Measurements from ENCODE around the gene IQGAP1. TPM values are rescaled to one million over a fixed set of nuclear protein-coding genes. Genes with fewer than 3 reads are reported as not detected.

The IQGAP1 gene
- total and polyA plus RNA-seq, 2 of the 13 experiments (the other 11 are each of a cell fraction or from before 2014, with no cell fraction given), result 29.5 to 37.9 TPM

- Histone ChIP-seq H2AFZ (ENCODE audit: low read length) (no peak overlapping the region), H3K27ac (ENCODE audit: extremely low read length, insufficient read depth, low read length) (no peak overlapping the region), H4K20me1 (ENCODE audit: insufficient read depth, low read length) (no peaks in the 10 kb centered on the region), H3K27me3 (ENCODE audit: control insufficient read depth in 1 of 2, insufficient read depth in 2 of 2, low read length in 2 of 2) (no peaks in the 10 kb centered on the region), H3K79me2 (ENCODE audit: insufficient read depth, low read length) (no peaks in the 10 kb centered on the region), H3K9me3 (ENCODE audit: low read length) (no peaks in the 10 kb centered on the region), H3K4me3 (replicated peaks in 1 of 3; ENCODE audit: insufficient read depth in 1 of 3, low read depth in 2 of 3, low read length in 3 of 3) (no peak overlapping the region), H3K36me3 (replicated peaks in 1 of 2; ENCODE audit: control insufficient read depth in 1 of 2, insufficient read depth in 2 of 2, low read length in 2 of 2) (peaks cover 0 to 13% of the 10 kb centered on the region in 2 experiments; a peak in 2 of 5 replicates), H3K4me2 (ENCODE audit: low read depth, low read length) (no peak overlapping the region), H3K9ac (ENCODE audit: insufficient read depth, low read depth, low read length) (no peak overlapping the region), H3K4me1 (ENCODE audit: insufficient read depth, low read length) (no peaks in the 10 kb centered on the region)
- TF ChIP-seq ZNF709 (CRISPR knock-in tag; IDR thresholded peaks at IDR 0.05) (no peak), PHF8 (CRISPR knock-in tag; IDR thresholded peaks at IDR 0.05) (no peak), THAP11 (CRISPR knock-in tag; IDR thresholded peaks at IDR 0.05) (no peak), ZSCAN9 (CRISPR knock-in tag; IDR thresholded peaks at IDR 0.05; ENCODE audit: borderline replicate concordance) (no peak), ZNF672 (CRISPR knock-in tag; IDR thresholded peaks at IDR 0.05) (no peak), HIVEP1 (CRISPR knock-in tag; IDR thresholded peaks at IDR 0.05) (no peak), ELF3 (CRISPR knock-in tag; IDR thresholded peaks at IDR 0.05) (no peak), NPAS2 (CRISPR knock-in tag; IDR thresholded peaks at IDR 0.05; ENCODE audit: borderline replicate concordance) (no peak), PHF21A (CRISPR knock-in tag; IDR thresholded peaks at IDR 0.05) (no peak), RFX5 (IDR thresholded peaks at IDR 0.05; ENCODE audit: low read depth, low read length) (no peak), ZNF747 (CRISPR knock-in tag; IDR thresholded peaks at IDR 0.05; ENCODE audit: borderline replicate concordance) (no peak), ZBTB1 (CRISPR knock-in tag; IDR thresholded peaks at IDR 0.05; ENCODE audit: borderline replicate concordance) (no peak), IKZF4 (CRISPR knock-in tag; IDR thresholded peaks at IDR 0.05; ENCODE audit: borderline replicate concordance, low read depth, not compliant biosample characterization) (no peak), SSRP1 (CRISPR knock-in tag; IDR thresholded peaks at IDR 0.05) (no peak), DMTF1 (CRISPR knock-in tag; IDR thresholded peaks at IDR 0.05) (no peak), NRL (CRISPR knock-in tag; IDR thresholded peaks at IDR 0.05; ENCODE audit: borderline replicate concordance) (no peak), CSRNP1 (CRISPR knock-in tag; IDR thresholded peaks at IDR 0.05) (no peak), ZNF431 (CRISPR knock-in tag; IDR thresholded peaks at IDR 0.05; ENCODE audit: borderline replicate concordance, low read depth) (no peak), ZFP37 (CRISPR knock-in tag; IDR thresholded peaks at IDR 0.05; ENCODE audit: borderline replicate concordance) (no peak)
- CTCF ChIA-PET (ENCODE audit: low intra/inter-chr PET ratio, low total read pairs), result no interaction called here
- POLR2A ChIA-PET, result no interaction called here
- WGBS (ENCODE audit: low lambda C conversion rate), result 95% methylated on average over 3 of the region's 3 CpGs
- ATAC-seq (no peak), FAIRE-seq (no peak), DNase-seq (ENCODE audit: low spot score) (no peak)
- in situ Hi-C loops (cut with HindIII; ENCODE audit: extremely low pct_ligation_motif_present, low pct_unique_long_range_greater_than_20kb), result no loop called here
- intact Hi-C loops (cut with micrococcal nuclease; ENCODE audit: unreplicated experiment), result no loop called here
- no TSS peak for BruUV-seq (replicated peaks)
Observed at GRCh38 chr15:90441027-90441426, 53.0 kb downstream of the IQGAP1 start.

Data from HepG2 (cell line).